T-cell (primary cell): ENCODE results near the gene TMEM130. TPM values are rescaled to one million over a fixed set of nuclear protein-coding genes. Genes with fewer than 3 reads are reported as not detected.
"Not testable (repeated sequence)": the region's sequence is repeated elsewhere in the genome, so short reads cannot be mapped to it uniquely, and the experiment has no call there.

ENCODE experiments used
- ATAC-seq, 4 experiments: fragments of 200-7000 bp in 3 of 4; fragments of 150-1000 bp in 1 of 4; cut with Tn5 transposase; replicated peaks in 1 of 4; 1 replicate in 3 of 4; 2 replicates in 1 of 4; pipeline ENCODE4 v1.10.0; 2021; ENCODE audit warnings: moderate library complexity in 3 of 4, mild to moderate bottlenecking in 2 of 4, moderate number of reproducible peaks in 1 of 4
- CTCF ChIA-PET, 2 donors: fragments of 300-600 bp; sonication (Branson Sonifier 250); formaldehyde crosslinking; loops; one replicate each; lab custom pipeline; 2022; ENCODE audit warnings: antibody characterized with exemption in 2 of 2; lab: Charles Lee
- POLR2A ChIA-PET, 2 donors: fragments of 300-600 bp; sonication (Branson Sonifier 250); formaldehyde crosslinking; loops; one replicate each; lab custom pipeline; 2022; ENCODE audit warnings: antibody characterized with exemption in 2 of 2; lab: Charles Lee
- DNase-seq, 35 experiments: peaks; one replicate each; pipeline versions ENCODE4 v3.0.0 to v3.0.0-alpha.2; 2013 to 2023
- H3K27ac ChIP-seq: one replicate; pipeline ENCODE4 v1.5.1; 2013; ENCODE audit warnings: low read length
- H3K27me3 ChIP-seq, 2 experiments: replicated peaks in 1 of 2; 1 replicate in 1 of 2; 2 replicates in 1 of 2; pipeline versions ENCODE4 v1.6.1 to v1.7.0; 2013; ENCODE audit warnings: low read length in 1 of 2, mixed read lengths in 1 of 2; ENCODE audit not compliant: control insufficient read depth in 2 of 2, insufficient read depth in 2 of 2; ENCODE audit errors: extremely low read depth in 1 of 2
- H3K36me3 ChIP-seq, 2 donors: 1 replicate in 1 of 2; 2 replicates in 1 of 2; pipeline versions ENCODE4 v1.6.1 to v1.7.0; 2013; ENCODE audit warnings: low read length in 1 of 2; ENCODE audit not compliant: control insufficient read depth in 2 of 2, insufficient read depth in 1 of 2; ENCODE audit errors: extremely low read depth in 1 of 2
- H3K4me1 ChIP-seq, 2 experiments: 1 replicate in 1 of 2; 2 replicates in 1 of 2; pipeline versions ENCODE4 v1.6.1 to v1.7.0; 2013; ENCODE audit warnings: low read length in 2 of 2, mixed read lengths in 1 of 2; ENCODE audit not compliant: insufficient read depth in 2 of 2, control insufficient read depth in 1 of 2; ENCODE audit errors: extremely low read depth in 1 of 2
- H3K4me3 ChIP-seq, 2 donors: 1 replicate in 1 of 2; 2 replicates in 1 of 2; pipeline versions ENCODE4 v1.5.1 to v1.7.0; 2013; ENCODE audit warnings: mild to moderate bottlenecking in 2 of 2, low read length in 1 of 2, moderate library complexity in 1 of 2; ENCODE audit not compliant: control insufficient read depth in 1 of 2; ENCODE audit errors: extremely low read depth in 1 of 2
- H3K9me3 ChIP-seq: 2 replicates; pipeline ENCODE4 v1.7.0; 2013
- H3K27ac Mint-ChIP-seq, 2 donors: one replicate each; pipeline ENCODE4 v1.8.0; 2020 to 2021; ENCODE audit warnings: mild to moderate bottlenecking in 2 of 2, mixed read lengths in 2 of 2
- H3K27me3 Mint-ChIP-seq, 2 donors: one replicate each; pipeline ENCODE4 v1.8.0; 2021 to 2022; ENCODE audit warnings: mixed read lengths in 2 of 2
- H3K36me3 Mint-ChIP-seq: one replicate; pipeline ENCODE4 v1.8.0; 2021; ENCODE audit warnings: mixed read lengths
- H3K4me1 Mint-ChIP-seq, 3 donors: one replicate each; pipeline ENCODE4 v1.8.0; 2020 to 2022; ENCODE audit warnings: mixed read lengths in 3 of 3, mild to moderate bottlenecking in 1 of 3
- H3K4me3 Mint-ChIP-seq, 3 donors: one replicate each; pipeline ENCODE4 v1.8.0; 2020 to 2022; ENCODE audit warnings: mild to moderate bottlenecking in 3 of 3, mixed read lengths in 3 of 3, moderate library complexity in 3 of 3
- H3K9me3 Mint-ChIP-seq, 3 donors: one replicate each; pipeline ENCODE4 v1.8.0; 2020 to 2022; ENCODE audit warnings: mixed read lengths in 3 of 3
- WGBS: methylation state at CpG from one replicate; pipeline ENCODE4 v1.1.5; 2013; ENCODE audit warnings: missing lambda C conversion rate; ENCODE audit not compliant: insufficient coverage; 5-methylcytosine and 5-hydroxymethylcytosine counted together
- total RNA-seq, 35 experiments: library from RNA in 6 of 35; stranded (reverse) in 6 of 35; fragments of 120-200 nt in 1 of 35; gene quantifications; one replicate each; pipeline versions ENCODE4 v1.2.1 to v1.2.4 and lab custom pipeline; 2013 to 2026

TMEM130 gene
- total RNA-seq, 5 donors from 2014 or later (not counting 1 experiment from before 2014, with no cell fraction given), result 0.43 TPM; not detected in 4

GRCh38 chr7:98842552-98842951 is 27.3 kb downstream of the TMEM130 start:
- POLR2A ChIA-PET, result not testable (repeated sequence)
- CTCF ChIA-PET, result interaction anchor here (0.6 to 2.9 kb wide), 5 partner anchors 10 to 1718 kb away, joined by 3 to 8 read pairs (median 4); no protein-coding TSS in a partner anchor

GRCh38 chr7:98841179-98841997 is 28.4 kb downstream of the TMEM130 start:
- CTCF ChIA-PET, result interaction anchor here (0.6 to 2.9 kb wide), 6 partner anchors 9 to 408 kb away, joined by 3 to 8 read pairs (median 4); no protein-coding TSS in a partner anchor
- WGBS, result 19% methylated on average over 7 of the region's 11 CpGs

More at GRCh38 chr7:98842552-98842951, 27.3 kb downstream of the TMEM130 start:
- not testable (repeated sequence) for H3K4me3 Mint-ChIP-seq, H3K27ac Mint-ChIP-seq, H3K27ac ChIP-seq, H3K4me1 Mint-ChIP-seq, H3K36me3 Mint-ChIP-seq, H3K9me3 Mint-ChIP-seq, H3K27me3 Mint-ChIP-seq, ATAC-seq, H3K36me3 ChIP-seq, H3K4me1 ChIP-seq, H3K9me3 ChIP-seq, H3K4me3 ChIP-seq, DNase-seq
- H3K27me3 ChIP-seq, result peaks cover 0 to 26% of the 10 kb centered on the region in 2 experiments
- WGBS, result no CpG with 5 or more reads among the region's 2 CpGs

GRCh38 chr7:98840722-98841121 is 29.1 kb downstream of the TMEM130 start:
- ChIA-PET CTCF (interaction anchor here (0.6 to 2.9 kb wide), 8 partner anchors 8 to 408 kb away, joined by 3 to 8 read pairs (median 4); no protein-coding TSS in a partner anchor), POLR2A (interaction anchor here in 1 of 2 donors (0.5 kb wide), 1 partner anchor 786 kb away, joined by 5 read pairs; no protein-coding TSS in a partner anchor)
- Mint-ChIP-seq H3K36me3 (no peaks in the 10 kb centered on the region), H3K27ac (no peak overlapping the region), H3K4me3 (no peak overlapping the region), H3K9me3 (no peaks in the 10 kb centered on the region), H3K27me3 (peaks cover 0 to 14% of the 10 kb centered on the region in 2 donors), H3K4me1 (no peaks in the 10 kb centered on the region)
- H3K27ac ChIP-seq, result no peak overlapping the region
- no peaks in the 10 kb centered on the region for H3K9me3 ChIP-seq
- DNase-seq, result no peak
- peaks cover 0 to 2% of the 10 kb centered on the region in 2 experiments for H3K4me1 ChIP-seq
- WGBS, result no CpG with 5 or more reads among the region's 4 CpGs
- ATAC-seq, result no peak
- H3K36me3 ChIP-seq, result no peaks in the 10 kb centered on the region
- H3K27me3 ChIP-seq, result peaks cover 0 to 38% of the 10 kb centered on the region in 2 experiments
- H3K4me3 ChIP-seq, result no peak overlapping the region

More at GRCh38 chr7:98841179-98841997, 28.4 kb downstream of the TMEM130 start:
- H3K9me3 Mint-ChIP-seq, result no peaks in the 10 kb centered on the region
- H3K4me1 Mint-ChIP-seq, result no peaks in the 10 kb centered on the region
- H3K27ac ChIP-seq, result no peak overlapping the region
- no peaks in the 10 kb centered on the region for H3K36me3 ChIP-seq
- no peaks in the 10 kb centered on the region for H3K9me3 ChIP-seq
- POLR2A ChIA-PET, result interaction anchor here in 1 of 2 donors (0.5 kb wide), 1 partner anchor 786 kb away, joined by 5 read pairs; no protein-coding TSS in a partner anchor
- H3K36me3 Mint-ChIP-seq, result no peaks in the 10 kb centered on the region
- no peak overlapping the region for H3K4me3 Mint-ChIP-seq
- no peak overlapping the region for H3K4me3 ChIP-seq
- peaks cover 0 to 33% of the 10 kb centered on the region in 2 experiments for H3K27me3 ChIP-seq
- DNase-seq (peak; percentile 9 to 77 (median 55)), ATAC-seq (peak; percentile 55 to 75 (median 69))
- no peak overlapping the region for H3K27ac Mint-ChIP-seq
- H3K4me1 ChIP-seq, result peaks cover 0 to 2% of the 10 kb centered on the region in 2 experiments
- H3K27me3 Mint-ChIP-seq, result peaks cover 0 to 12% of the 10 kb centered on the region in 2 donors

GRCh38 chr7:98840096-98840495 is 29.7 kb downstream of the TMEM130 start:
- Mint-ChIP-seq H3K4me1 (no peaks in the 10 kb centered on the region), H3K9me3 (no peaks in the 10 kb centered on the region), H3K27me3 (peaks cover 6 to 14% of the 10 kb centered on the region in 2 donors), H3K27ac (no peak overlapping the region), H3K36me3 (no peaks in the 10 kb centered on the region), H3K4me3 (no peak overlapping the region)
- H3K27ac ChIP-seq, result no peak overlapping the region
- no peak overlapping the region for H3K4me3 ChIP-seq
- peaks cover 0 to 42% of the 10 kb centered on the region in 2 experiments for H3K27me3 ChIP-seq
- CTCF ChIA-PET, result interaction anchor here (0.6 to 1.7 kb wide), 5 partner anchors 9 to 415 kb away, joined by 3 to 6 read pairs (median 3); no protein-coding TSS in a partner anchor
- DNase-seq (no peak), ATAC-seq (no peak)
- WGBS, result 87% methylated on average over 7 of the region's 11 CpGs
- peaks cover 0 to 2% of the 10 kb centered on the region in 2 experiments for H3K4me1 ChIP-seq
- POLR2A ChIA-PET, result no interaction called here
- no peaks in the 10 kb centered on the region for H3K9me3 ChIP-seq
- no peaks in the 10 kb centered on the region for H3K36me3 ChIP-seq

- Histone ChIP-seq H3K27ac (no peak overlapping the region), H3K27me3 (peaks cover 0 to 40% of the 10 kb centered on the region in 2 experiments), H3K9me3 (no peaks in the 10 kb centered on the region), H3K4me1 (peaks cover 0 to 2% of the 10 kb centered on the region in 2 experiments), H3K36me3 (no peaks in the 10 kb centered on the region), H3K4me3 (no peak overlapping the region)
- H3K9me3 Mint-ChIP-seq, result no peaks in the 10 kb centered on the region
- WGBS, result 80% methylated on average over 1 of the region's 5 CpGs
- ChIA-PET CTCF (interaction anchor here in 1 of 2 donors (0.6 kb wide), 1 partner anchor 402 kb away, joined by 4 read pairs; no protein-coding TSS in a partner anchor), POLR2A (interaction anchor here in 1 of 2 donors (0.6 kb wide), 1 partner anchor 720 kb away, joined by 12 read pairs; no protein-coding TSS in a partner anchor)
- no peaks in the 10 kb centered on the region for H3K36me3 Mint-ChIP-seq
- H3K27ac Mint-ChIP-seq, result no peak overlapping the region
- H3K4me3 Mint-ChIP-seq, result no peak overlapping the region
- H3K4me1 Mint-ChIP-seq, result no peaks in the 10 kb centered on the region
- no peak for DNase-seq
- ATAC-seq, result no peak
- H3K27me3 Mint-ChIP-seq, result peaks cover 8 to 17% of the 10 kb centered on the region in 2 donors
Measured at GRCh38 chr7:98837630-98837972, 32.2 kb downstream of the TMEM130 start.
